ENCODE data around the gene KDM4E.

DNA sequence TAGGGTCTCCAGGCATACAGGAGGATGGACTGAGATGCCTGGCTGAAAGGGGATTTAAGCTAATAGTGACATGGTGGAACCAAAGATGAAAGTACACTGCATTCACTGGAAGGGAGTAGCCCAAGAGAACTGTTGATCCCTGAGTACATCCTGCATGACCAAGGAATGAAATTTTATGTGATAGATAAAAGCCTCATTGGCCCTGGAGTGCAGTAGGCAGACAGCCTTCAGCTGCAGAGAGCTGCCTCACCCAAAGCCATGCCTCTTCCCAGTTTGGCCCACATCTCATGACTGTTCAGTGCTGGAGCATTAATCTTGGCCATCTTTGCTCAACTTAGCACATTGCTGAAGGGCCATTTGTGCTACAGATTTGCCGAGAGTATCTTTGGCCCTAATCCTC is 8.0 kb downstream of the KDM4E start:
- TF ChIP-seq ZNF384 (IDR thresholded peaks at IDR 0.05) (no peak), SUZ12 (IDR thresholded peaks at IDR 0.05) (no peak), TARDBP (IDR thresholded peaks at IDR 0.05) (no peak), LEF1 (IDR thresholded peaks at IDR 0.05; ENCODE audit: borderline replicate concordance) (no peak), NFRKB (IDR thresholded peaks at IDR 0.05) (no peak), BHLHE40 (IDR thresholded peaks at IDR 0.05; ENCODE audit: borderline replicate concordance) (no peak)
